MCF 10A (cell line): ENCODE results near the gene NXNL2. TPM values are rescaled to one million over a fixed set of nuclear protein-coding genes. Genes with fewer than 3 reads are reported as not detected.

Source experiments
- BruUV-seq: library from RNA; stranded (reverse); fragments of 400-500 nt; replicated peaks from 2 replicates; lab custom pipeline; 2021; lab: Mats Ljungman, UMichigan
- CTCF ChIA-PET: fragments of 300-600 bp; sonication (Branson Sonifier 250); formaldehyde crosslinking; extraction: SDS; loops from one replicate; lab custom pipeline; 2021; ENCODE audit warnings: antibody characterized with exemption, inconsistent platforms; lab: Yijun Ruan, JAX
- POLR2A ChIA-PET: fragments of 300-600, 350-650 bp; sonication (Branson Sonifier 250); formaldehyde crosslinking; extraction: SDS; loops from one replicate; lab custom pipeline; 2020; ENCODE audit warnings: antibody characterized with exemption, inconsistent platforms; lab: Yijun Ruan, JAX
- DNase-seq: peaks from one replicate; pipeline ENCODE4 v3.0.0-alpha.2; 2018; ENCODE audit not compliant: unreplicated experiment
- H3K27ac Mint-ChIP-seq: one replicate; pipeline ENCODE4 v1.8.0; 2022; ENCODE audit warnings: mild to moderate bottlenecking, low read depth, mixed read lengths; ENCODE audit not compliant: unreplicated experiment
- H3K27me3 Mint-ChIP-seq: one replicate; pipeline ENCODE4 v1.8.0; 2022; ENCODE audit warnings: mixed read lengths; ENCODE audit not compliant: insufficient read depth, unreplicated experiment
- H3K36me3 Mint-ChIP-seq: one replicate; pipeline ENCODE4 v1.8.0; 2022; ENCODE audit warnings: mild to moderate bottlenecking, moderate library complexity, mixed read lengths; ENCODE audit not compliant: insufficient read depth, unreplicated experiment
- H3K4me1 Mint-ChIP-seq: one replicate; pipeline ENCODE4 v1.8.0; 2022; ENCODE audit warnings: mixed read lengths; ENCODE audit not compliant: insufficient read depth, unreplicated experiment
- H3K4me3 Mint-ChIP-seq: one replicate; pipeline ENCODE4 v1.8.0; 2022; ENCODE audit warnings: mild to moderate bottlenecking, moderate library complexity, mixed read lengths; ENCODE audit not compliant: unreplicated experiment
- H3K9me3 Mint-ChIP-seq: one replicate; pipeline ENCODE4 v1.8.0; 2022; ENCODE audit warnings: mixed read lengths; ENCODE audit not compliant: unreplicated experiment
- intact Hi-C: fragments of 100-400 bp; cut with micrococcal nuclease; formaldehyde crosslinking; loops from 2 replicates; pipeline ENCODE4 v1.14.1; 2022
- total RNA-seq: library from RNA; stranded (reverse); gene quantifications from 2 replicates; pipeline ENCODE4 v1.2.3, GENCODE V29; 2022
- TF ChIP-seq, protein P1 (sequence below): fragments of 200-600 bp; IDR thresholded peaks from one replicate; pipeline ENCODE4 v1.8.0; 2022; ENCODE audit warnings: antibody characterized with exemption, mild to moderate bottlenecking; ENCODE audit not compliant: unreplicated experiment

The NXNL2 gene
- total RNA-seq, 1 experiment from 2014 or later: 0.49 TPM

DNA sequence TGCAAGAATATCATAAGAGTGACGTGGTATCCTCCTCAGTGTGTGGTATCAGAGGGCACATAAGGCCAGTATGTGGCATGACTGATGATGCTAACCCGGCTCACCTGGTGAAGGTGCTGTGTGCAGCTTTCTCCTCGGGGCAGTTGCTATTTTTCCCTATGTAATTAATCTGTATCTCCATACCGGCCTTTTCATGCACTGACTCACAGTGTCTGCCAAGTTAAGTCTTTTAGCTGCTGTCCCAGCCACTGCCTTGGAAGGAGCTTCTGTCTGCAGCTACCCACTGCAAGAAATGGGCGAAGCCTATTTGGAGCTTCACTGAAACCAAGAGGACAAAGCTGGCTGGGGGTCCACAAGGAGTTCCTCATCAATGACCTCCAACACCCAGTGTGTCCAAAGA lies 46.0 kb downstream of the NXNL2 start:
- H3K36me3 Mint-ChIP-seq: peaks cover under 1% of the 10 kb centered on the region
- H3K4me1 Mint-ChIP-seq: peaks cover 18% of the 10 kb centered on the region
- CTCF ChIA-PET: interaction anchor here (0.5 to 2.7 kb wide), 8 partner anchors 25 to 631 kb away, joined by 3 to 21 read pairs (median 4); no protein-coding TSS in a partner anchor

DNA sequence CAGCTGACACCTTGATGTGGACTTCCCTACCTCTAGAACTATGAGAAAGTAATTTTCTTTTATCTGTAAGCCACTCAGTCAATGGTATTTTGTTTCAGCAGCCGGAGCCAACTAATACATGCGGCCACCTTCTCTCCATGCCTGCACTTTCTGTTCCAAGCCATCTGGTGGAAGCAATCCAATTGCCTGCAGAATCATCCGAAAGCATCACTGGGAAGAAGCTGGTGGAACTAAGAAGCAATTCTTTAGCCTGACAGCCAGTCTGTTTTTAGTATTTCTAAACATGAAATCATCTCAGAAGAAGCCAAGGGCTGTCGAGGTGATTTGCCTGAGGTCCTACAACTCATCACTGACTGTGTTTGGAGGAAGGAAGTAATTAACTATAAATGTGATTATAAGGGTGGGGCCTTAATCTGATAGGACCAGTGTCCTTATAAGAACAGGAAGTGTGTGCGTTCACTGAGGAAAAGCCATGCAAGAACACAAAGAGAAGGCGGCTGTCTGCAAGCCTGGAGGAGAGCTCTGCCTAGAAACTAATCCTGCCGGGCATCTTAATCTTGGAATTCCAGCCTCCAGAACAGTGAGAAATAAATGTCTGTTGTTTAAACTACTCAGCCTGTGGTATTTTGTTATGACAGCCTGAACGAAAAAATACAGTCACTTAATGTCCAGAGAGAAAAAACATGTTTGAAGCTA lies 49.1 kb downstream of the NXNL2 start:
- Mint-ChIP-seq H3K4me1 (peaks cover 33% of the 10 kb centered on the region), H3K4me3 (no peak overlapping the region), H3K27ac (peak overlapping the region; percentile 70), H3K9me3 (no peaks in the 10 kb centered on the region), H3K36me3 (peaks cover 6% of the 10 kb centered on the region), H3K27me3 (no peaks in the 10 kb centered on the region)
- ChIA-PET CTCF (interaction anchor here (0.6 to 1.5 kb wide), 4 partner anchors 9 to 633 kb away, joined by 5 to 7 read pairs (median 5); no protein-coding TSS in a partner anchor), POLR2A (no interaction called here)
- intact Hi-C loops: no loop called here
- TF ChIP-seq, protein P1, sequence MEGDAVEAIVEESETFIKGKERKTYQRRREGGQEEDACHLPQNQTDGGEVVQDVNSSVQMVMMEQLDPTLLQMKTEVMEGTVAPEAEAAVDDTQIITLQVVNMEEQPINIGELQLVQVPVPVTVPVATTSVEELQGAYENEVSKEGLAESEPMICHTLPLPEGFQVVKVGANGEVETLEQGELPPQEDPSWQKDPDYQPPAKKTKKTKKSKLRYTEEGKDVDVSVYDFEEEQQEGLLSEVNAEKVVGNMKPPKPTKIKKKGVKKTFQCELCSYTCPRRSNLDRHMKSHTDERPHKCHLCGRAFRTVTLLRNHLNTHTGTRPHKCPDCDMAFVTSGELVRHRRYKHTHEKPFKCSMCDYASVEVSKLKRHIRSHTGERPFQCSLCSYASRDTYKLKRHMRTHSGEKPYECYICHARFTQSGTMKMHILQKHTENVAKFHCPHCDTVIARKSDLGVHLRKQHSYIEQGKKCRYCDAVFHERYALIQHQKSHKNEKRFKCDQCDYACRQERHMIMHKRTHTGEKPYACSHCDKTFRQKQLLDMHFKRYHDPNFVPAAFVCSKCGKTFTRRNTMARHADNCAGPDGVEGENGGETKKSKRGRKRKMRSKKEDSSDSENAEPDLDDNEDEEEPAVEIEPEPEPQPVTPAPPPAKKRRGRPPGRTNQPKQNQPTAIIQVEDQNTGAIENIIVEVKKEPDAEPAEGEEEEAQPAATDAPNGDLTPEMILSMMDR: no peak
- DNase-seq: peak; percentile 31
- no TSS peak for BruUV-seq

More for the DNA sequence above, 46.0 kb downstream of the NXNL2 start:
- Mint-ChIP-seq H3K9me3 (no peaks in the 10 kb centered on the region), H3K4me3 (no peak overlapping the region), H3K27ac (no peak overlapping the region), H3K27me3 (no peaks in the 10 kb centered on the region)
- POLR2A ChIA-PET: interaction anchor here (0.7 kb wide), 1 partner anchor 49 kb away, joined by 3 read pairs; no protein-coding TSS in a partner anchor
- intact Hi-C loops: no loop called here
- peak; percentile 13 for DNase-seq
- BruUV-seq: no TSS peak
- TF ChIP-seq, protein P1: no peak

DNA sequence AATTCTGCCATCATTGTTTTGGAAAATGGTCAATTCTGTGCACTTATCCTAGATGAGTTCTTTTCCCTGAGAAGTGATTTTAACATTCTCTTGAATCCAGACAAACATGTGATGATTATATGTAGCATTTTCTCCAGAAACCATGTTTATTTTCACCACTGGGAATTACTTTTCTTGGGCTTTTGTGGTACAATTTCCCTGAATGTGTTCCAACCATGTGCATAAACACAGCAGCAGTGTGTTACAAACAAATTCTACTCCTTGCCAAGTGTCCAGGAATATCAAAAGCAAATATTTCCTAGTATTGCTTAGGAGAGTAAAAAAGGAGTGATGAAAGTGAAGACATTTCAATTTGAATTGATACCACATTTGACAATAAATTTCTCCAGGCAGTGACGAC lies 50.4 kb downstream of the NXNL2 start:
- BruUV-seq: no TSS peak
- CTCF ChIA-PET: interaction anchor here (1.0 to 1.4 kb wide), 3 partner anchors 8 to 415 kb away, joined by 3 to 5 read pairs (median 3); no protein-coding TSS in a partner anchor
- H3K27ac Mint-ChIP-seq: no peak overlapping the region

DNA sequence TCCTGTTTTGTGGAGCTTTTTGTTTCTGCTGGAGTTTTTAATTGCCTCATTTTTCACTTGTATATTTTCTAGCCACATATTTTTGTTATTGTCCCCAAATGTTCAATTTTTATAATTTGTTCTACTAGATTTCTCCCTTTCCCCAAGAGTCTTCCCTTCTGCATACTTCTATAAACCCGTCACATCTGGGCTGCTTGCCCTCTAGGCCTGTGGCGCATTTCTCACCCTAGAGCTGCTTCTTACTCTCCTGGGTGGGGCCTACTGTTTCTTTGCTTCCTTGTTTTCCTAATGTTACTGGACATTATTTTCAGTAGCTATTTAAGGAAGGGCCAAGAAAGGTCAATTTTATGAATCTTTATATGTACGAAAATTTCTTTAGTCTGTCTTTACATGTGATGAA lies 51.5 kb downstream of the NXNL2 start:
- H3K4me1 Mint-ChIP-seq: peaks cover 33% of the 10 kb centered on the region
- H3K9me3 Mint-ChIP-seq: no peaks in the 10 kb centered on the region
- peak; percentile 55 for DNase-seq
- H3K27me3 Mint-ChIP-seq: no peaks in the 10 kb centered on the region
- no TSS peak for BruUV-seq
- H3K4me3 Mint-ChIP-seq: no peak overlapping the region
- ChIA-PET POLR2A (interaction anchor here (0.6 to 1.2 kb wide), 3 partner anchors 16 to 482 kb away, joined by 3 to 4 read pairs (median 4); no protein-coding TSS in a partner anchor), CTCF (interaction anchor here (1.1 to 1.4 kb wide), 2 partner anchors 10 to 487 kb away, joined by 3 to 4 read pairs; no protein-coding TSS in a partner anchor)
- peaks cover 6% of the 10 kb centered on the region for H3K36me3 Mint-ChIP-seq
- intact Hi-C loops: no loop called here
- peak overlapping the region; percentile 76 for H3K27ac Mint-ChIP-seq
- TF ChIP-seq, protein P1: no peak

More for the DNA sequence above, 50.4 kb downstream of the NXNL2 start:
- H3K4me3 Mint-ChIP-seq: no peak overlapping the region
- H3K36me3 Mint-ChIP-seq: peaks cover 6% of the 10 kb centered on the region
- POLR2A ChIA-PET: no interaction called here
- H3K4me1 Mint-ChIP-seq: peaks cover 33% of the 10 kb centered on the region
- H3K27me3 Mint-ChIP-seq: no peaks in the 10 kb centered on the region
- TF ChIP-seq, protein P1: no peak
- H3K9me3 Mint-ChIP-seq: no peaks in the 10 kb centered on the region
- intact Hi-C loops: no loop called here
- no peak for DNase-seq
